ENCODE results near the gene SV2B. TPM values are rescaled to one million over a fixed set of nuclear protein-coding genes. Genes with fewer than 3 reads are reported as not detected.
"Not testable (repeated sequence)": the region's sequence is repeated elsewhere in the genome, so short reads cannot be mapped to it uniquely, and the experiment has no call there.

The SV2B gene
- polyA plus RNA-seq, 6 donors from 2014 or later, result 0.04 to 0.12 TPM; not detected in 4

- ATAC-seq (ENCODE audit: low read depth in 2 of 2), result no peak
- Mint-ChIP-seq H3K36me3 (no peaks in the 10 kb centered on the region), H3K27me3 (peaks cover 18 to 53% (median 48%) of the 10 kb centered on the region in 3 donors), H3K4me1 (no peaks in the 10 kb centered on the region), H3K9me3 (peaks cover 0 to 2% (median 0%) of the 10 kb centered on the region in 7 donors), H3K27ac (no peak overlapping the region), H3K4me3 (no peak overlapping the region)
- no peak for DNase-seq
These were observed 27.0 kb upstream of the SV2B start for GRCh38 chr15:91073077-91073476.

- Mint-ChIP-seq H3K4me3 (no peak overlapping the region), H3K9me3 (peaks cover 0 to 7% (median 4%) of the 10 kb centered on the region in 7 donors), H3K27ac (no peak overlapping the region), H3K4me1 (no peaks in the 10 kb centered on the region), H3K27me3 (peaks cover 13 to 48% (median 41%) of the 10 kb centered on the region in 3 donors), H3K36me3 (peaks cover 4 to 5% of the 10 kb centered on the region in 2 donors)
- DNase-seq (no peak), ATAC-seq (ENCODE audit: low read depth in 2 of 2) (no peak)
These were observed 26.3 kb upstream of the SV2B start for GRCh38 chr15:91073768-91074167.

GRCh38 chr15:91075739-91076138 lies 24.3 kb upstream of the SV2B start:
- Mint-ChIP-seq H3K36me3 (peaks cover 12 to 18% of the 10 kb centered on the region in 2 donors), H3K27ac (no peak overlapping the region), H3K4me3 (no peak overlapping the region), H3K4me1 (no peaks in the 10 kb centered on the region), H3K27me3 (peaks cover 13 to 45% (median 43%) of the 10 kb centered on the region in 3 donors), H3K9me3 (peaks cover 8 to 24% (median 17%) of the 10 kb centered on the region in 7 donors)
- no peak for DNase-seq
- ATAC-seq (ENCODE audit: low read depth in 2 of 2), result no peak

DNA sequence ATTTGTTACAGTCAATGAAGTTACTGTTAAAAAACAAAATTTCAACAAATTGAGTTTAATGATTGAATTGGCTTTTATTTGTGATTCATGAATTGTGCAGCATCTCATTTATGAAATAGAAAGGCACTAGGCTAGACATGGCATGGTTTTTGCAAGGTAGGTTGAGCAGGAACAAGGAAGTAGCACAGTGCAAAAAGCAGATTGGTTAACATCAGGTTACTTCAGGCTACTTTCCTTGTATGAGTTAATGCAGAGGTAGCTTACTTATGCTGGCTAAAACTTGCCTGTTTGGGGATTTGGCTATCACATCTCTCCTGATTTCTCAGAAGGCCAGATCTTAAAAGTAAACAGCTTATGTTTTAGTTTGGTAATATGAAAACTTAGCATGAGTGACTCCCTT lies 23.0 kb upstream of the SV2B start:
- Mint-ChIP-seq H3K27me3 (peaks cover 9 to 42% (median 36%) of the 10 kb centered on the region in 3 donors), H3K9me3 (peaks cover 8 to 26% (median 18%) of the 10 kb centered on the region in 7 donors), H3K36me3 (peaks cover 12 to 18% of the 10 kb centered on the region in 2 donors), H3K4me3 (no peak overlapping the region), H3K4me1 (no peaks in the 10 kb centered on the region), H3K27ac (no peak overlapping the region)
- DNase-seq (no peak), ATAC-seq (ENCODE audit: low read depth in 2 of 2) (no peak)

- peaks cover 32 to 57% (median 44%) of the 10 kb centered on the region in 3 donors for H3K27me3 Mint-ChIP-seq
- H3K9me3 Mint-ChIP-seq, result peaks cover 0 to 18% (median 6%) of the 10 kb centered on the region in 7 donors
These were observed 6.2 kb upstream of the SV2B start for GRCh38 chr15:91093866-91094265.

GRCh38 chr15:91098451-91098850 lies 1.6 kb upstream of the SV2B start:
- DNase-seq (no peak), ATAC-seq (ENCODE audit: low read depth in 2 of 2) (no peak)
- Mint-ChIP-seq H3K27ac (no peak overlapping the region), H3K9me3 (peaks cover 0 to 10% (median 5%) of the 10 kb centered on the region in 7 donors), H3K4me1 (peaks cover 18 to 28% (median 22%) of the 10 kb centered on the region in 3 donors), H3K4me3 (peak overlapping the region in 7 of 8 donors; percentile 1 to 83 (median 65)), H3K27me3 (peaks cover 54 to 83% (median 68%) of the 10 kb centered on the region in 3 donors), H3K36me3 (peaks cover 0 to 5% of the 10 kb centered on the region in 2 donors)

More at GRCh38 chr15:91093866-91094265, 6.2 kb upstream of the SV2B start:
- H3K4me3 Mint-ChIP-seq; H3K27ac Mint-ChIP-seq; ATAC-seq (ENCODE audit: low read depth in 2 of 2); DNase-seq; H3K36me3 Mint-ChIP-seq; H3K4me1 Mint-ChIP-seq: not testable (repeated sequence)

- Mint-ChIP-seq H3K4me1 (peaks cover 18 to 28% (median 22%) of the 10 kb centered on the region in 3 donors), H3K27ac (peak overlapping the region in 1 of 6 donors; percentile 86), H3K27me3 (peaks cover 66 to 93% (median 66%) of the 10 kb centered on the region in 3 donors), H3K36me3 (no peaks in the 10 kb centered on the region), H3K4me3 (peak overlapping the region; percentile 44 to 89 (median 79)), H3K9me3 (peaks cover 0 to 3% (median 0%) of the 10 kb centered on the region in 7 donors)
- ATAC-seq (ENCODE audit: low read depth in 2 of 2), result peak; percentile 37 to 41
- DNase-seq, result no peak
These were observed 452 bp upstream of the SV2B start for GRCh38 chr15:91099616-91099994.

- Mint-ChIP-seq H3K4me3 (peak overlapping the region; percentile 26 to 92 (median 86)), H3K4me1 (peaks cover 18 to 28% (median 22%) of the 10 kb centered on the region in 3 donors), H3K27me3 (peaks cover 69 to 93% (median 80%) of the 10 kb centered on the region in 3 donors), H3K9me3 (peaks cover 0 to 4% (median 0%) of the 10 kb centered on the region in 7 donors), H3K27ac (peak overlapping the region in 2 of 6 donors; percentile 53 to 81), H3K36me3 (no peaks in the 10 kb centered on the region)
- DNase-seq (no peak), ATAC-seq (ENCODE audit: low read depth in 2 of 2) (no peak)
These were observed 954 bp downstream of the SV2B start for GRCh38 chr15:91100814-91101607.

- Mint-ChIP-seq H3K4me1 (peaks cover 18 to 28% (median 22%) of the 10 kb centered on the region in 3 donors), H3K27ac (no peak overlapping the region), H3K9me3 (peaks cover 0 to 4% (median 0%) of the 10 kb centered on the region in 7 donors), H3K27me3 (peaks cover 71 to 93% (median 85%) of the 10 kb centered on the region in 3 donors), H3K36me3 (no peaks in the 10 kb centered on the region), H3K4me3 (peak overlapping the region in 3 of 8 donors; percentile 26 to 92 (median 79))
- ATAC-seq (ENCODE audit: low read depth in 2 of 2) (no peak), DNase-seq (no peak)
These were observed 1.5 kb downstream of the SV2B start for GRCh38 chr15:91101608-91101920.

GRCh38 chr15:91102546-91103330 lies 2.7 kb downstream of the SV2B start:
- ATAC-seq (ENCODE audit: low read depth in 2 of 2), result no peak
- H3K36me3 Mint-ChIP-seq, result no peaks in the 10 kb centered on the region
- H3K27me3 Mint-ChIP-seq, result peaks cover 68 to 91% (median 88%) of the 10 kb centered on the region in 3 donors
- H3K4me1 Mint-ChIP-seq, result peaks cover 18 to 28% (median 22%) of the 10 kb centered on the region in 3 donors
- no peak for DNase-seq
- H3K4me3 Mint-ChIP-seq, result no peak overlapping the region
- peak overlapping the region in 2 of 6 donors; percentile 8 to 29 for H3K27ac Mint-ChIP-seq
- peaks cover 0 to 5% (median 0%) of the 10 kb centered on the region in 7 donors for H3K9me3 Mint-ChIP-seq

GRCh38 chr15:91104111-91104510 lies 4.1 kb downstream of the SV2B start:
- peaks cover 0 to 4% (median 0%) of the 10 kb centered on the region in 7 donors for H3K9me3 Mint-ChIP-seq
- H3K4me3 Mint-ChIP-seq, result no peak overlapping the region
- no peak overlapping the region for H3K27ac Mint-ChIP-seq
- H3K36me3 Mint-ChIP-seq, result no peaks in the 10 kb centered on the region
- H3K4me1 Mint-ChIP-seq, result peaks cover 18 to 22% (median 19%) of the 10 kb centered on the region in 3 donors
- ATAC-seq (ENCODE audit: low read depth in 2 of 2) (no peak), DNase-seq (no peak)
- peaks cover 58 to 85% (median 77%) of the 10 kb centered on the region in 3 donors for H3K27me3 Mint-ChIP-seq

DNA sequence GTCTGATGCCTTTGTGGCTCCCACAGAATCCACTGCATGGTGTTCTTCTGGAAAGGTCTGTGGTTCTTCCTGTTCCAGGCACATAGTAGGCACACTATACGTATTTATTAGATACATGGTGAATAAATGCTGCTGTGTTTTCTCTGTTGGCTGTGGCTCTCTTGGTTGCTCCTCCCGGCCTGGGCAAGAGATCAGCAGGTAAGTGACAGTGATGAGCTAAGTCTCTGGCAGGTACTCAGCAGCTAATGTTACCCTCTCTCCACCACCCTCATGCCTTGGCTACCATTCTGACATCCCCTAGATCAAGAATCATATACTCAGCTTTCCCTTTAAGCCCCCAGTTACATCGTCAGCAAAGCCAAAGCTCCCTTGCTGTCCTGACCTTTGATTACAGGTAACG lies 8.4 kb downstream of the SV2B start:
- H3K27ac Mint-ChIP-seq, result no peak overlapping the region
- H3K4me3 Mint-ChIP-seq, result no peak overlapping the region
- peaks cover 0 to 4% (median 2%) of the 10 kb centered on the region in 7 donors for H3K9me3 Mint-ChIP-seq
- DNase-seq, result no peak
- peaks cover 45 to 77% (median 59%) of the 10 kb centered on the region in 3 donors for H3K27me3 Mint-ChIP-seq
- ATAC-seq (ENCODE audit: low read depth in 2 of 2), result no peak
- no peaks in the 10 kb centered on the region for H3K36me3 Mint-ChIP-seq
- H3K4me1 Mint-ChIP-seq, result no peaks in the 10 kb centered on the region

DNA sequence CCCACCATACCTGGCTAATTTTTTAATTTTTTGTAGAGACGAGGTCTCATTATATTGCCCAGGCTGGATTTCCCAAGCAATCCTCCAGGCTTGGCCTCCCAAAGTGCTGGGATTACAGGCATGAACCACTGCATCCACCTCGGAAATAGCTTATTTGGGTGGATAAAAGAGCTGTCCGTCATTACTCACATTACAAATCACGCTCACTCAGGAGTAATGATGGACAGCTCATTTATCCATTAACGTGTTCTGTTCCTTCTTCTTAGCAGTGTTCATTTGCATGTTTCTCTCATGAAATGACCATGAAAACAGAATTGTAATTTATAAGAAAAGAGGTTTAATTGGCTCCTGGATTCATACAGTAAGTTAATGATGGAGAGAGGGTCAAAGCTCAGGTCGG lies 9.8 kb downstream of the SV2B start:
- DNase-seq, result no peak
- Mint-ChIP-seq H3K27me3 (peaks cover 39 to 71% (median 51%) of the 10 kb centered on the region in 3 donors), H3K4me1 (no peaks in the 10 kb centered on the region), H3K9me3 (peaks cover 0 to 6% (median 2%) of the 10 kb centered on the region in 7 donors), H3K36me3 (no peaks in the 10 kb centered on the region), H3K27ac (peak overlapping the region in 1 of 6 donors; percentile 36), H3K4me3 (no peak overlapping the region)
- ATAC-seq (ENCODE audit: low read depth in 2 of 2), result no peak

All from naive B cell (primary cell).